Measurements from ENCODE around the gene C11orf42. TPM values are rescaled to one million over a fixed set of nuclear protein-coding genes. Genes with fewer than 3 reads are reported as not detected.
"Not testable (repeated sequence)": the region's sequence is repeated elsewhere in the genome, so short reads cannot be mapped to it uniquely, and the experiment has no call there.

C11orf42 gene
- total RNA-seq, 4 donors from 2014 or later = not detected

DNA sequence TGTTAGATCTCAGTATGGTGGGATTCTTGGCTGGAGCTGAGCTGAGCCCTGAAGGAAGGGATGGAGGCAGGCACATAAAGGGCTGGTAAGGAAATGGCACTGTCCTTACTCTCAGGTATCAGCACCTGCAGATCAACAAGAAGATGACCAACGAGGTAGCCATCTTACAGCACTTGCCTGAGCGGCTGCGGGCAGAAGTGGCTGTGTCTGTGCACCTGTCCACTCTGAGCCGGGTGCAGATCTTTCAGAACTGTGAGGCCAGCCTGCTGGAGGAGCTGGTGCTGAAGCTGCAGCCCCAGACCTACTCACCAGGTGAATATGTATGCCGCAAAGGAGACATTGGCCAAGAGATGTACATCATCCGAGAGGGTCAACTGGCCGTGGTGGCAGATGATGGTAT is 36.0 kb downstream of the C11orf42 start:
- H3K36me3 ChIP-seq = no peaks in the 10 kb centered on the region
- H3K9me3 ChIP-seq = no peaks in the 10 kb centered on the region
- no peaks in the 10 kb centered on the region for H3K27me3 ChIP-seq
- TF ChIP-seq, protein P1, sequence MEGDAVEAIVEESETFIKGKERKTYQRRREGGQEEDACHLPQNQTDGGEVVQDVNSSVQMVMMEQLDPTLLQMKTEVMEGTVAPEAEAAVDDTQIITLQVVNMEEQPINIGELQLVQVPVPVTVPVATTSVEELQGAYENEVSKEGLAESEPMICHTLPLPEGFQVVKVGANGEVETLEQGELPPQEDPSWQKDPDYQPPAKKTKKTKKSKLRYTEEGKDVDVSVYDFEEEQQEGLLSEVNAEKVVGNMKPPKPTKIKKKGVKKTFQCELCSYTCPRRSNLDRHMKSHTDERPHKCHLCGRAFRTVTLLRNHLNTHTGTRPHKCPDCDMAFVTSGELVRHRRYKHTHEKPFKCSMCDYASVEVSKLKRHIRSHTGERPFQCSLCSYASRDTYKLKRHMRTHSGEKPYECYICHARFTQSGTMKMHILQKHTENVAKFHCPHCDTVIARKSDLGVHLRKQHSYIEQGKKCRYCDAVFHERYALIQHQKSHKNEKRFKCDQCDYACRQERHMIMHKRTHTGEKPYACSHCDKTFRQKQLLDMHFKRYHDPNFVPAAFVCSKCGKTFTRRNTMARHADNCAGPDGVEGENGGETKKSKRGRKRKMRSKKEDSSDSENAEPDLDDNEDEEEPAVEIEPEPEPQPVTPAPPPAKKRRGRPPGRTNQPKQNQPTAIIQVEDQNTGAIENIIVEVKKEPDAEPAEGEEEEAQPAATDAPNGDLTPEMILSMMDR (IDR thresholded peaks at IDR 0.05) = no peak
- H3K4me1 ChIP-seq = no peaks in the 10 kb centered on the region
- intact Hi-C loops (cut with DNase I; ENCODE audit: low total_unique reads) = no loop called here
- H3K4me3 ChIP-seq = no peak overlapping the region
- H3K27ac ChIP-seq = no peak overlapping the region
- DNase-seq = no peak

DNA sequence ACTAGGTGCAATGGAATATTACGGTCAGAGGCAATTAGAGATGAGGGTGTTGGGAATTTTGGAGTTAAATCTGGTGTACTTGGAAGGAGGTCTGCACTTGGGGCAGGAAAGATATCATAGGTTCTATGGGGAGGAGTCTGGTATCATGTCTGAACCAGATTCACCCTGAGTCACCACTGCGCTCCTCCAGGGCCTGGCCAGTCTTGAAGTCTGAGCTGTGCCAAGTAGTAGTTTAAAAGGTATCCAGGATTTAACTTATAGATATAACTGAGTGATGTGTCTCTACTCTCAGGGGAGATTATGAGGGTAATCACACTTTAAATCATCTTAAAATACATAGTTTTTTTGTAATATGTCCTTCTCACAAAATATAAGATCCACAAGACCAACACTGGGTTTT is 40.2 kb downstream of the C11orf42 start:
- H3K9me3 ChIP-seq = no peaks in the 10 kb centered on the region
- intact Hi-C loops (cut with DNase I; ENCODE audit: low total_unique reads) = no loop called here
- no peaks in the 10 kb centered on the region for H3K27me3 ChIP-seq
- no peaks in the 10 kb centered on the region for H3K36me3 ChIP-seq
- DNase-seq = no peak
- TF ChIP-seq POLR2A (IDR thresholded peaks at IDR 0.05) = no peak
- TF ChIP-seq, protein P1 (IDR thresholded peaks at IDR 0.05) = no peak
- H3K4me1 ChIP-seq = no peaks in the 10 kb centered on the region
- no peak overlapping the region for H3K27ac ChIP-seq
- H3K4me3 ChIP-seq = no peak overlapping the region

DNA sequence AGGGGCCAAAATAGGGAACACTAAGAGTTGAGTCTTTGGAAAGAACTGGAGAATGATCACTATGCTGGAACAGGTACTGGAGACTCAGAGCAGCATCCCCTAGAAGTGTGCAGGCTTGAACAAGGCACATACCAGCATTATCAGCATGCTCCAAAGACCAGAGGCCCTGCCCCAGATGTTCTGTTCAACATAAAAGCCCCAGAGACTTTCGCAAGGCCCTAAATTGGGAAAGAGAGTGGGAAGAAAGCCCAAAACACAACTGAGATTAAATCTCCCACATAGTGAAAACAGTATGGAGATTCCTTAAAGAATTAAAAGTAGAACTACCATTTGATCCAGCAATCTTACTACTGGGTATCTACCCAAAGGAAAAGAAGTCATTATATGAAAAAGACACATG is 42.9 kb downstream of the C11orf42 start:
- TF ChIP-seq, protein P1 (IDR thresholded peaks at IDR 0.05) = no peak
- no peak for TF ChIP-seq POLR2A (IDR thresholded peaks at IDR 0.05)
- no peaks in the 10 kb centered on the region for H3K9me3 ChIP-seq
- no peak for DNase-seq
- H3K27me3 ChIP-seq = no peaks in the 10 kb centered on the region
- no peak overlapping the region for H3K4me3 ChIP-seq
- no peaks in the 10 kb centered on the region for H3K36me3 ChIP-seq
- H3K4me1 ChIP-seq = no peaks in the 10 kb centered on the region
- H3K27ac ChIP-seq = no peak overlapping the region
- intact Hi-C loops (cut with DNase I; ENCODE audit: low total_unique reads) = no loop called here

DNA sequence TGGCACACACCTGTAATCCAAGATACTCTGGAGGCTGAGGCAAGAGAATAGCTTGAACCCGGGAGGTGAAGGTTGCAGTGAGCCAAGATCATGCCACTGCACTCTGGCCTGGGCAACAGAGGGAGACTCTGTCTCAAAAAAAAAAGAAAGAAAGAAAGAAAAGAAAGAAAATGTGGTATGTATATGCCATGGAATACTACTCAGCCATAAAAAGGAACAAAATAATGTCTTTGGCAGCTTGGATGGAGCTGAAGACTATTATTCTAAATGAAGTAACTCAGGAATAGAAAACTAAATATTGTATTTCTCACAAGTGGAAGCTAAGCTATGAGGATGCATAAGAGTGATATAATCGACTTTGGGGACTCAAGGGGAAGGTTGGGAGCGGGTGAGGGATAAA is 43.5 kb downstream of the C11orf42 start:
- H3K4me1 ChIP-seq; H3K9me3 ChIP-seq; DNase-seq; intact Hi-C loops (cut with DNase I; ENCODE audit: low total_unique reads); H3K27ac ChIP-seq; H3K4me3 ChIP-seq; H3K36me3 ChIP-seq; H3K27me3 ChIP-seq: not testable (repeated sequence)

DNA sequence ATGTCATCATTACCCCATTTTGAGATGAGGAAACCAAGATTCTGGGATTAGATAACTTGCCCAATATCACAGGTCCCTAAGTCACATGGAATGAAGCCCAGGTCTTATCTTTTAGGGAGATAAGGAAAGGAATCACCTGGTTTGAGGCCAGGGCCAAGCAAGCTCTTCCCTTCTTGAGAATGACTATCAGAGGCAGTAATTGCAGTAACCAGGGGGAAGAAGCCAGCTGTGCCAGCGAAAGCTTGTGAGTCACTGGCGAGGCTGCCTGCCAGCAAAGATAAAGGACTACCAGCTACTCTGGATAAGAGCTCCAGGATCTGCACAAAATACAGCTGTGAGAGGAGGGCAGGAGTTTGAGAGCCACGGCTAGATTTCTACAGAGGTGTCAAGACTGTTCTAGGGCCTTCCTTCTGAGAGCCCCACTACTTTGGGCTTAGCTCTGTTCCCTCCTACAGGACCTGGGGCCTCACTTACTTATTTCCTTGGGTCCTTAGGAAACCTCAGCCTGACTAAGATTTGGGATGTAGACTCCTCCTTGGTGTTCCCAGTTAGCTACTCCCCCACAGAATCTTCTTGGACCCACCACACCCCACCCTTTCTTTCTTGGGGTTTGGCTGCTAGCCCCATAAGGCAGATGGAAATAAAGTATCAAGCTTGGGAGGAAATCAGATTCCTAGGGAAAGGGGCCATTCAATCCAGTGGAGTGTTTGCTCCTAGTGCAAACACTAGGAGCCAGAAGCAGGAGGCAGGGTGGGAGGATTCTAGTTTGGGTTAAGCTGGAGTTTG is 44.6 kb downstream of the C11orf42 start:
- intact Hi-C loops (cut with DNase I; ENCODE audit: low total_unique reads) = no loop called here
- no peak overlapping the region for H3K4me3 ChIP-seq
- H3K4me1 ChIP-seq = no peaks in the 10 kb centered on the region
- H3K9me3 ChIP-seq = no peaks in the 10 kb centered on the region
- peak overlapping the region; percentile 50 to 64 for H3K27ac ChIP-seq
- DNase-seq = peak; percentile 85 to 88
- H3K36me3 ChIP-seq = no peaks in the 10 kb centered on the region
- no peaks in the 10 kb centered on the region for H3K27me3 ChIP-seq
- TF ChIP-seq, protein P1 (IDR thresholded peaks at IDR 0.05) = no peak
- TF ChIP-seq POLR2A (IDR thresholded peaks at IDR 0.05) = no peak
